GM18499 (cell line): ENCODE results near the gene ACBD6.

ENCODE experiments used
- ATAC-seq: cut with Tn5 transposase; IDR thresholded peaks from one replicate; pipeline ENCODE4 v1.9.1; 2021; ENCODE audit warnings: moderate number of reproducible peaks; ENCODE audit not compliant: insufficient read depth, unreplicated experiment

ACBD6 gene

GRCh38 chr1:180380259-180381183 is 121.9 kb downstream of the ACBD6 start:
- no peak for ATAC-seq

- ATAC-seq = no peak
Measured at GRCh38 chr1:180376800-180377199, 125.6 kb downstream of the ACBD6 start.

- no peak for ATAC-seq
Measured at GRCh38 chr1:180376253-180376652, 126.1 kb downstream of the ACBD6 start.

GRCh38 chr1:180372728-180373127 is 129.6 kb downstream of the ACBD6 start:
- ATAC-seq = no peak

- no peak for ATAC-seq
Measured at GRCh38 chr1:180370597-180370996, 131.8 kb downstream of the ACBD6 start.

- ATAC-seq = no peak
Measured at GRCh38 chr1:180370188-180370587, 132.2 kb downstream of the ACBD6 start.

- no peak for ATAC-seq
Measured at GRCh38 chr1:180369061-180369460, 133.3 kb downstream of the ACBD6 start.

- ATAC-seq = no peak
Measured at GRCh38 chr1:180366371-180367068, 135.9 kb downstream of the ACBD6 start.

GRCh38 chr1:180365039-180365438 is 137.3 kb downstream of the ACBD6 start:
- ATAC-seq = no peak

- no peak for ATAC-seq
Measured at GRCh38 chr1:180363246-180363995, 139.0 kb downstream of the ACBD6 start.

GRCh38 chr1:180360333-180361075 is 141.9 kb downstream of the ACBD6 start:
- ATAC-seq = no peak

GRCh38 chr1:180358649-180359048 is 143.7 kb downstream of the ACBD6 start:
- no peak for ATAC-seq

- ATAC-seq = no peak
Measured at GRCh38 chr1:180353945-180354344, 148.4 kb downstream of the ACBD6 start.

GRCh38 chr1:180352588-180352987 is 149.8 kb downstream of the ACBD6 start:
- ATAC-seq = no peak

- no peak for ATAC-seq
Measured at GRCh38 chr1:180352021-180352420, 150.4 kb downstream of the ACBD6 start.

- no peak for ATAC-seq
Measured at GRCh38 chr1:180345148-180345547, 157.2 kb downstream of the ACBD6 start.

GRCh38 chr1:180343921-180344769 is 158.2 kb downstream of the ACBD6 start:
- ATAC-seq = no peak

- no peak for ATAC-seq
Measured at GRCh38 chr1:180327089-180327488, 175.3 kb downstream of the ACBD6 start.

- no peak for ATAC-seq
Measured at GRCh38 chr1:180312926-180313325, 189.5 kb downstream of the ACBD6 start.
